Left lung (tissue), 10 donors: Measurements from ENCODE around the gene BHLHE23. TPM values are rescaled to one million over a fixed set of nuclear protein-coding genes. Genes with fewer than 3 reads are reported as not detected.

Experiments
- ATAC-seq: fragments of 200-7000 bp; cut with Tn5 transposase; one replicate; pipeline ENCODE4 v1.9.1; 2020; ENCODE audit warnings: moderate library complexity
- DNase-seq, 4 donors: peaks; one replicate each; pipeline ENCODE4 v3.0.0-alpha.2; 2013 to 2020
- H3K27ac ChIP-seq, 2 donors: fragments of 200-600 bp; sonication (generic) in 1 of 2; one replicate each; pipeline versions ENCODE4 v1.5.0 to v1.8.0; 2020 to 2021
- H3K27me3 ChIP-seq, 2 donors: fragments of 200-600 bp; sonication (generic) in 1 of 2; one replicate each; pipeline versions ENCODE4 v1.5.0 to v1.8.0; 2020 to 2021
- H3K36me3 ChIP-seq, 2 donors: fragments of 200-600 bp; sonication (generic) in 1 of 2; one replicate each; pipeline versions ENCODE4 v1.5.0 to v1.8.0; 2020 to 2021
- H3K4me1 ChIP-seq, 2 donors: fragments of 200-600 bp; one replicate each; pipeline ENCODE4 v1.8.0; 2021
- H3K4me3 ChIP-seq, 2 donors: fragments of 200-600 bp; sonication (generic) in 1 of 2; one replicate each; pipeline versions ENCODE4 v1.5.0 to v1.8.0; 2020 to 2021; ENCODE audit warnings: mild to moderate bottlenecking in 1 of 2
- H3K9me3 ChIP-seq, 2 donors: fragments of 200-600 bp; sonication (generic) in 1 of 2; one replicate each; pipeline versions ENCODE4 v1.5.0 to v1.8.0; 2020 to 2021
- intact Hi-C, 2 donors: fragments of 100-400 bp; cut with DNase I; formaldehyde crosslinking; loops; one replicate each; pipeline versions ENCODE4 v1.11.2 to v1.14.2; 2022
- polyA plus RNA-seq, 6 donors: library from polyadenylated mRNA; unstranded; fragments of 120-200 nt; gene quantifications; one replicate each; pipeline ENCODE4 v1.2.1, GENCODE V29; 2013; ENCODE audit not compliant: insufficient read length in 6 of 6
- total RNA-seq, 2 donors: library from RNA; stranded (reverse); fragmentation: NEBNext Ultra II Directional; extraction: Animal tissue kit (Norgen Biotek cat#: 25700); gene quantifications; one replicate each; pipeline ENCODE4 v1.2.1, GENCODE V29; 2021
- TF ChIP-seq, protein P1 (sequence below), 2 donors: fragments of 200-600 bp; sonication (generic) in 1 of 2; IDR thresholded peaks; one replicate each; pipeline versions ENCODE4 v1.5.0 to v1.8.0; 2021; ENCODE audit warnings: antibody characterized with exemption in 2 of 2
- donor health status: DM: no; HTN: yes; CAD: no.
- donor health status: DM: no; HTN: no; CAD: no.

The BHLHE23 gene
- total and polyA plus RNA-seq, 8 donors: not detected

DNA sequence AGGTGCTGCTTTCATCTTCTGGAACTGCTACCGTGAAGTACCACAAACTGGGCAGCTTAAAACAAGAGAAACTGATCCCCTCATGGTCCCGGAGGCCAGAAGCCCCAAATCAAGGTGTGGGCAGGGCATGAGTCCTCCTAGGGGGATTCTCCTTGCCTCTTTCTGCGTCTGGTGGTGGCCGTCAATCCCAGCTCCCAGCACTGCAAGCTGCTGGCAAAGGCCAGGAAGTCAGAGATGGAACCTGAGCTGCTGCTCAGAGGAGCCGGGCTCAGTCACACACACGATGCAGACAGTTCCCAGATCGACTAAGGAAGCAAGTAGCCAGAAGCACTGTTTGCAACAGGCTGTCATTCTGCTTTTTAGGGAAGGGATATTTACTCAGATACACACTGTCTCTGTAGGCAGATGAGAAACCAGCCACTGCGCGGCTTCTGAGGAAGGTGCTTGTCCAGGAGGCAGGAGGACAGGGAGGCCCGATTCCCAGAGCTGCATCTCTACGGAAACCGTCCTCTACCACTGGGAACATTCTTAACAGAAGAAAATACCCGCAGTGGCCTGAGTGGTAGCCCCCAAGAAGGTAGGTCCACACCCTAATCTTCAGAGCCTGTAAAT, 15.5 kb downstream of the BHLHE23 start:
- Histone ChIP-seq H3K9me3 (no peaks in the 10 kb centered on the region), H3K27me3 (peaks cover 0 to 87% of the 10 kb centered on the region in 2 donors), H3K4me1 (no peaks in the 10 kb centered on the region), H3K4me3 (no peak overlapping the region), H3K27ac (no peak overlapping the region), H3K36me3 (no peaks in the 10 kb centered on the region)
- TF ChIP-seq, protein P1, sequence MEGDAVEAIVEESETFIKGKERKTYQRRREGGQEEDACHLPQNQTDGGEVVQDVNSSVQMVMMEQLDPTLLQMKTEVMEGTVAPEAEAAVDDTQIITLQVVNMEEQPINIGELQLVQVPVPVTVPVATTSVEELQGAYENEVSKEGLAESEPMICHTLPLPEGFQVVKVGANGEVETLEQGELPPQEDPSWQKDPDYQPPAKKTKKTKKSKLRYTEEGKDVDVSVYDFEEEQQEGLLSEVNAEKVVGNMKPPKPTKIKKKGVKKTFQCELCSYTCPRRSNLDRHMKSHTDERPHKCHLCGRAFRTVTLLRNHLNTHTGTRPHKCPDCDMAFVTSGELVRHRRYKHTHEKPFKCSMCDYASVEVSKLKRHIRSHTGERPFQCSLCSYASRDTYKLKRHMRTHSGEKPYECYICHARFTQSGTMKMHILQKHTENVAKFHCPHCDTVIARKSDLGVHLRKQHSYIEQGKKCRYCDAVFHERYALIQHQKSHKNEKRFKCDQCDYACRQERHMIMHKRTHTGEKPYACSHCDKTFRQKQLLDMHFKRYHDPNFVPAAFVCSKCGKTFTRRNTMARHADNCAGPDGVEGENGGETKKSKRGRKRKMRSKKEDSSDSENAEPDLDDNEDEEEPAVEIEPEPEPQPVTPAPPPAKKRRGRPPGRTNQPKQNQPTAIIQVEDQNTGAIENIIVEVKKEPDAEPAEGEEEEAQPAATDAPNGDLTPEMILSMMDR (IDR thresholded peaks at IDR 0.05): no peak
- ATAC-seq: no peak
- DNase-seq: no peak
- intact Hi-C loops: no loop called here

DNA sequence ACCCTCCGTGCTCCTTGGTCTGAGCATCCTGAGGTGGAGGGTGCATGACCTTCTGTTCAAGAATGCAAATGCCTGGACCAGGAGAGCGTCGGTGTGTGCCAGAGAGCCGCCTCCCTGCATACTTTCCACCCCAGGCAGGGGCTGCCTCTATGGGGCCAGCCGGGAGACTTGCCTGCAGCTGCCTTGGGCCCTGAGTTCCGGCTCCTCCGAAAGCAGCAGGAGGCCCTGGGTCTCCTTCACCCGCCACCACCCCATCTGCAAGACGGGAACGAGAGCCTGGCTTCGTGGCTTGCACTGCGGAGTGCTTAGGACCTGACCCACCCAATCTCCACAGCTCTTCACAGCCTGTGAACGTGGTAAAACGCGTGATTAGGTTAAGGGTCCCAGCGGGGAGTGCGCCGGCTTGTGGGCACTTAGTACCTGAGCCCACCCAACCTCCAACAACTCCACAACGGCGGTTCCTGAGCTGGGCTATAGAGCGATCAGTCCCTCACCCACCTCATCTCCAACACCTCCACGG, 16.4 kb downstream of the BHLHE23 start:
- no peaks in the 10 kb centered on the region for H3K9me3 ChIP-seq
- peaks cover 0 to 87% of the 10 kb centered on the region in 2 donors for H3K27me3 ChIP-seq
- H3K36me3 ChIP-seq: no peaks in the 10 kb centered on the region
- no peaks in the 10 kb centered on the region for H3K4me1 ChIP-seq
- no peak for ATAC-seq
- peak in 1 of 4 donors; percentile 60 for DNase-seq
- TF ChIP-seq, protein P1 (IDR thresholded peaks at IDR 0.05): no peak
- H3K27ac ChIP-seq: no peak overlapping the region
- intact Hi-C loops: no loop called here
- no peak overlapping the region for H3K4me3 ChIP-seq

DNA sequence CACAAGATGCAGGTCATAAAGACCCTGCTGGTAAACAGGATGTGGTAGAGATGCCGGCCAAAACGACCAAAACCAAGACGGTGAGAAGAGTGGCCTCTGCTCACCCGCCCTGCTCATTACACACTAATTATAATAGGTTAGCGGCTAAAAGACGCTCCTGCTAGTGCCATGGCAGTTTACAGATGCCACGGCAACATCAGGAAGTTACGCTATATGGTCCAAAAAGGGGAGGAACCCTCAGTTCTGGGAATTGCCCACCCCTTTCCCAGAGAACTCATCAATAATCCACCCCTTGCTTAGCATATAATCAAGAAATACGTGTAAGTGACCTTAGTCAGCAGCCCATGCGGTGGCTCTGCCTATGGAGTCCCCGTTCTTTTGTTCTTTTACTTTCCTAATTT, 17.6 kb downstream of the BHLHE23 start:
- DNase-seq (peak in 1 of 4 donors; percentile 3), ATAC-seq (no peak)
- no peaks in the 10 kb centered on the region for H3K9me3 ChIP-seq
- TF ChIP-seq, protein P1 (IDR thresholded peaks at IDR 0.05): no peak
- no peak overlapping the region for H3K27ac ChIP-seq
- H3K36me3 ChIP-seq: no peaks in the 10 kb centered on the region
- H3K4me1 ChIP-seq: no peaks in the 10 kb centered on the region
- intact Hi-C loops: no loop called here
- H3K4me3 ChIP-seq: no peak overlapping the region
- H3K27me3 ChIP-seq: peaks cover 0 to 87% of the 10 kb centered on the region in 2 donors

DNA sequence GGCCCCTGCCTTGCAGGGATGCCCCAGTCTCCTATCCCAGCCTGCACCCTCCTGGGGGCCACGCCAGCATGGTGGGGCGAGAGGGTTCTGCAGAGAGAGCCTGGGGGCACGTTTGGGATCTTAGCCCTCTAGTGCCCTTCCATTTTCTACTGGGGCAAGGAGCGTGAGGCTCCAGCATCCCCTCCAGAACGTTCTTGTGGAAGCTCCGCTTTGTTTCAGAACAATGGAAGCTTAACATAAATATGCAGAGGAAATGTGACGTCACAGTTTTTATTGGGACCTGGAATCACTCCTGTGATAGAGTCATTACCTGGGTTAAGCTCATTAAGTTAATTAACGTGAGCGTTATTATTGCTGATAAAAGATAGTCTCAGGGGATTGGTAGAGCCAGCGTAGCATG, 19.6 kb downstream of the BHLHE23 start:
- no peak overlapping the region for H3K4me3 ChIP-seq
- no peaks in the 10 kb centered on the region for H3K9me3 ChIP-seq
- no peaks in the 10 kb centered on the region for H3K36me3 ChIP-seq
- peaks cover 0 to 91% of the 10 kb centered on the region in 2 donors for H3K27me3 ChIP-seq
- no peak for DNase-seq
- TF ChIP-seq, protein P1 (IDR thresholded peaks at IDR 0.05): no peak
- no peak overlapping the region for H3K27ac ChIP-seq
- intact Hi-C loops: no loop called here
- no peak for ATAC-seq
- H3K4me1 ChIP-seq: no peaks in the 10 kb centered on the region

DNA sequence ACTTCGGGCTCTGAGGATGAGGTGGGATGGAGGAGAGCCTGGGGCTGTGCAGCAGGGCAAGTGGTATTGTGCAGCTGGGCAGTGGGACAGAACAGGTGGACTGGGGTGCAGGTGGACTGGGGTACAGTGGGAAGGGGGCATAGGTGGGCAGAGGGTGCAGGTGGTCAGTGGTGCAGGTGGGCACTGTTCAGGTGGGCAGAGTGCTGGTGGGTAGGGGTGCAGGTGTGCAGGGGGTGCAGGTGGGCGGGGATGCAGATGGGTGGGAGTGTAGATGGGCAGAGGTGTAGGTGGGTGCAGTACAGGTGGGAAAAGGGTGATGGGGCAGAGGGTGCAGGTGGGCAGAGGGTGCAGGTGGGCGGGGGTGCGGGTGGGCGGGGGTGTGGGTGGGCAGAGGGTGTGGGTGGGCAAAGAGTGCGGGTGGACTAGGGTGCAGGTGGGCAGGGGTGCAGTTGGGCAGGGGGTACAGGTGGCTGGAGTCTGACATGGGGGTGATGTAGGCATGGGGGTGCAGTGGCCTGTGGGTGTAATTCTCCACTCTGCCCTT, 20.4 kb downstream of the BHLHE23 start:
- Histone ChIP-seq H3K36me3 (no peaks in the 10 kb centered on the region), H3K4me1 (no peaks in the 10 kb centered on the region), H3K27ac (no peak overlapping the region), H3K4me3 (no peak overlapping the region), H3K9me3 (no peaks in the 10 kb centered on the region), H3K27me3 (peaks cover 0 to 91% of the 10 kb centered on the region in 2 donors)
- intact Hi-C loops: no loop called here
- no peak for DNase-seq
- ATAC-seq: no peak
- TF ChIP-seq, protein P1 (IDR thresholded peaks at IDR 0.05): no peak
